Middle frontal gyrus (tissue), 1 donor: ENCODE data around the gene SPTBN1.
"Not testable (repeated sequence)": the region's sequence is repeated elsewhere in the genome, so short reads cannot be mapped to it uniquely, and the experiment has no call there.

Source experiments
- DNase-seq: peaks from one replicate; pipeline ENCODE4 v3.0.0-alpha.2; 2015; ENCODE audit warnings: low spot score; ENCODE audit errors: extremely low spot score

Gene SPTBN1

GRCh38 chr2:54697934-54698333 lies 241.8 kb downstream of the SPTBN1 start:
- no peak for DNase-seq

GRCh38 chr2:54698926-54699325 lies 242.8 kb downstream of the SPTBN1 start:
- not testable (repeated sequence) for DNase-seq

GRCh38 chr2:54699665-54700064 lies 243.5 kb downstream of the SPTBN1 start:
- DNase-seq = no peak

- no peak for DNase-seq
Measured at GRCh38 chr2:54701029-54701428, 244.9 kb downstream of the SPTBN1 start.

GRCh38 chr2:54704238-54704637 lies 248.1 kb downstream of the SPTBN1 start:
- no peak for DNase-seq

- DNase-seq = no peak
Measured at GRCh38 chr2:54704688-54705605, 248.8 kb downstream of the SPTBN1 start.

- no peak for DNase-seq
Measured at GRCh38 chr2:54706622-54707021, 250.5 kb downstream of the SPTBN1 start.

GRCh38 chr2:54708584-54709335 lies 252.6 kb downstream of the SPTBN1 start:
- no peak for DNase-seq

GRCh38 chr2:54709336-54709809 lies 253.2 kb downstream of the SPTBN1 start:
- DNase-seq = no peak

- no peak for DNase-seq
Measured at GRCh38 chr2:54710216-54710615, 254.1 kb downstream of the SPTBN1 start.

GRCh38 chr2:54712516-54712915 lies 256.4 kb downstream of the SPTBN1 start:
- no peak for DNase-seq

- DNase-seq = no peak
Measured at GRCh38 chr2:54714996-54715395, 258.9 kb downstream of the SPTBN1 start.

- DNase-seq = no peak
Measured at GRCh38 chr2:54716375-54716774, 260.2 kb downstream of the SPTBN1 start.

- no peak for DNase-seq
Measured at GRCh38 chr2:54720563-54720962, 264.4 kb downstream of the SPTBN1 start.
